8988T (cell line): ENCODE measurements around the gene ORM1.
"Not testable (repeated sequence)": the region's sequence is repeated elsewhere in the genome, so short reads cannot be mapped to it uniquely, and the experiment has no call there.

Source experiments
- DNase-seq: peaks from one replicate; pipeline ENCODE4 v3.0.0; 2011

Gene ORM1

GRCh38 chr9:114309096-114309495 lies 13.8 kb upstream of the ORM1 start:
- peak; percentile 2 for DNase-seq

GRCh38 chr9:114310471-114311450 lies 12.1 kb upstream of the ORM1 start:
- peak; percentile 6 for DNase-seq

- peak; percentile 1 for DNase-seq
Measured at GRCh38 chr9:114311571-114312512, 11.1 kb upstream of the ORM1 start.

- no peak for DNase-seq
Measured at GRCh38 chr9:114312513-114312875, 10.4 kb upstream of the ORM1 start.

GRCh38 chr9:114313186-114313585 lies 9.7 kb upstream of the ORM1 start:
- no peak for DNase-seq

- DNase-seq = no peak
Measured at GRCh38 chr9:114314256-114314867, 8.5 kb upstream of the ORM1 start.

- no peak for DNase-seq
Measured at GRCh38 chr9:114314881-114315722, 7.8 kb upstream of the ORM1 start.

- no peak for DNase-seq
Measured at GRCh38 chr9:114315723-114316363, 7.1 kb upstream of the ORM1 start.

- no peak for DNase-seq
Measured at GRCh38 chr9:114316605-114317230, 6.2 kb upstream of the ORM1 start.

- DNase-seq = no peak
Measured at GRCh38 chr9:114317665-114318357, 5.1 kb upstream of the ORM1 start.

- no peak for DNase-seq
Measured at GRCh38 chr9:114318416-114318815, 4.5 kb upstream of the ORM1 start.

GRCh38 chr9:114319147-114319546 lies 3.8 kb upstream of the ORM1 start:
- DNase-seq = no peak

- not testable (repeated sequence) for DNase-seq
Measured at GRCh38 chr9:114320710-114321109, 2.2 kb upstream of the ORM1 start.

- no peak for DNase-seq
Measured at GRCh38 chr9:114321759-114322158, 1.1 kb upstream of the ORM1 start.

- DNase-seq = not testable (repeated sequence)
Measured at GRCh38 chr9:114322160-114322818, 609 bp upstream of the ORM1 start.

- DNase-seq = not testable (repeated sequence)
Measured at GRCh38 chr9:114323849-114324248, 951 bp downstream of the ORM1 start.

- no peak for DNase-seq
Measured at GRCh38 chr9:114324492-114324891, 1.6 kb downstream of the ORM1 start.

GRCh38 chr9:114324965-114325364 lies 2.1 kb downstream of the ORM1 start:
- not testable (repeated sequence) for DNase-seq

GRCh38 chr9:114325684-114326254 lies 2.9 kb downstream of the ORM1 start:
- DNase-seq = not testable (repeated sequence)
